ENCODE results near the gene MAEL.
A peak's percentile ranks its signal among the peaks of the same experiment; 100 is the strongest.

Gene MAEL

GRCh38 chr1:166952002-166952746 lies 36.9 kb upstream of the MAEL start:
- TF ChIP-seq TEAD4 (IDR thresholded peaks at IDR 0.05), result peak; percentile 60; the same call in 1 of the 2 replicates
- no peak for TF ChIP-seq ZBTB7A (IDR thresholded peaks at IDR 0.05; ENCODE audit: low read depth)

GRCh38 chr1:166953491-166953890 lies 35.6 kb upstream of the MAEL start:
- TF ChIP-seq TCF12 (IDR thresholded peaks at IDR 0.05; ENCODE audit: low read depth), result no peak
- no peak for TF ChIP-seq MAX (IDR thresholded peaks at IDR 0.05)
- TF ChIP-seq TEAD4 (IDR thresholded peaks at IDR 0.05), result no peak
- TF ChIP-seq TAF1 (IDR thresholded peaks at IDR 0.05; ENCODE audit: low read depth), result no peak
- no peak for TF ChIP-seq YY1 (IDR thresholded peaks at IDR 0.05; ENCODE audit: low read depth)
- no peak for TF ChIP-seq CEBPB (IDR thresholded peaks at IDR 0.05)
- TF ChIP-seq NFIC (IDR thresholded peaks at IDR 0.05), result no peak
- no peak for TF ChIP-seq FOXM1 (IDR thresholded peaks at IDR 0.05; ENCODE audit: borderline replicate concordance, low read depth)
- TF ChIP-seq EGR1 (IDR thresholded peaks at IDR 0.05), result no peak
- no peak for TF ChIP-seq CREB1 (IDR thresholded peaks at IDR 0.05; ENCODE audit: low read depth)
- TF ChIP-seq EP300 (IDR thresholded peaks at IDR 0.05; ENCODE audit: borderline replicate concordance), result no peak

- TF ChIP-seq FOXM1 (IDR thresholded peaks at IDR 0.05; ENCODE audit: borderline replicate concordance, low read depth), result no peak
These were observed 32.8 kb upstream of the MAEL start for GRCh38 chr1:166956057-166956850.

- TF ChIP-seq MAX (IDR thresholded peaks at IDR 0.05) (no peak), TCF12 (IDR thresholded peaks at IDR 0.05; ENCODE audit: low read depth) (no peak), ZBTB7A (IDR thresholded peaks at IDR 0.05; ENCODE audit: low read depth) (no peak), REST (IDR thresholded peaks at IDR 0.05; ENCODE audit: low read depth) (no peak), USF1 (IDR thresholded peaks at IDR 0.05) (no peak), TEAD4 (IDR thresholded peaks at IDR 0.05) (no peak), EP300 (IDR thresholded peaks at IDR 0.05; ENCODE audit: borderline replicate concordance) (no peak), RAD21 (IDR thresholded peaks at IDR 0.05; ENCODE audit: low read depth) (no peak), CEBPB (IDR thresholded peaks at IDR 0.05) (no peak), YY1 (IDR thresholded peaks at IDR 0.05; ENCODE audit: low read depth) (no peak)
These were observed 32.2 kb upstream of the MAEL start for GRCh38 chr1:166956872-166957271.

GRCh38 chr1:166960858-166961474 lies 28.1 kb upstream of the MAEL start:
- TF ChIP-seq TCF12 (IDR thresholded peaks at IDR 0.05; ENCODE audit: low read depth), result no peak
- TF ChIP-seq RAD21 (IDR thresholded peaks at IDR 0.05; ENCODE audit: low read depth), result no peak
- no peak for TF ChIP-seq TEAD4 (IDR thresholded peaks at IDR 0.05)
- TF ChIP-seq EP300 (IDR thresholded peaks at IDR 0.05; ENCODE audit: borderline replicate concordance), result no peak
- no peak for TF ChIP-seq CREB1 (IDR thresholded peaks at IDR 0.05; ENCODE audit: low read depth)
- no peak for TF ChIP-seq USF1 (IDR thresholded peaks at IDR 0.05)

- TF ChIP-seq TEAD4 (IDR thresholded peaks at IDR 0.05) (no peak), NFIC (IDR thresholded peaks at IDR 0.05) (no peak), EGR1 (IDR thresholded peaks at IDR 0.05) (no peak), REST (IDR thresholded peaks at IDR 0.05; ENCODE audit: low read depth) (no peak), CREB1 (IDR thresholded peaks at IDR 0.05; ENCODE audit: low read depth) (no peak), MAX (IDR thresholded peaks at IDR 0.05) (no peak), TCF12 (IDR thresholded peaks at IDR 0.05; ENCODE audit: low read depth) (no peak), RAD21 (IDR thresholded peaks at IDR 0.05; ENCODE audit: low read depth) (no peak), FOXM1 (IDR thresholded peaks at IDR 0.05; ENCODE audit: borderline replicate concordance, low read depth) (no peak), YY1 (IDR thresholded peaks at IDR 0.05; ENCODE audit: low read depth) (no peak)
These were observed 19.9 kb upstream of the MAEL start for GRCh38 chr1:166969074-166969677.
